Endothelial cell of umbilical vein (primary cell): ENCODE data around the gene GATAD1.

ENCODE experiments used
- CTCF ChIP-seq, 2 donors: IDR thresholded peaks; 1 replicate in 1 of 2; 2 replicates in 1 of 2; pipeline ENCODE4 v1.5.1; 2011; ENCODE audit warnings: low read length in 2 of 2, mild to moderate bottlenecking in 2 of 2, moderate library complexity in 2 of 2, control low read depth in 1 of 2, inconsistent platforms in 1 of 2, low read depth in 1 of 2; ENCODE audit not compliant: insufficient read depth in 1 of 2; ENCODE audit errors: extremely low read depth in 1 of 2
- EZH2 ChIP-seq: IDR thresholded peaks from 2 replicates; pipeline ENCODE4 v1.6.1; 2012; ENCODE audit warnings: borderline replicate concordance, low read depth, mild to moderate bottlenecking, moderate library complexity, low read length, inconsistent platforms; ENCODE audit not compliant: severe bottlenecking

- no peak for TF ChIP-seq CTCF (IDR thresholded peaks at IDR 0.05; ENCODE audit: extremely low read depth in 1 of 2, insufficient read depth in 1 of 2, low read depth in 1 of 2, low read length in 2 of 2)
- TF ChIP-seq EZH2 = no peak
These were observed 37.9 kb upstream of the GATAD1 start for GRCh38 chr7:92409357-92409756.
